Activated B cell treated with CpG ODN at 0.5 μM for 24 hours (primary cell): ENCODE data around the gene CASTOR1. TPM values are rescaled to one million over a fixed set of nuclear protein-coding genes. Genes with fewer than 3 reads are reported as not detected.

Experiments
- ATAC-seq: fragments of 200-7000 bp; cut with Tn5 transposase; one replicate; pipeline ENCODE4 v1.10.0; 2021; ENCODE audit warnings: low read depth, mild to moderate bottlenecking, moderate library complexity
- CTCF ChIA-PET: fragments of 350-600 bp; sonication (Branson Sonifier 250); formaldehyde crosslinking; loops from one replicate; lab custom pipeline; 2021; ENCODE audit warnings: antibody characterized with exemption; lab: Charles Lee
- POLR2A ChIA-PET: fragments of 350-600 bp; sonication (Branson Sonifier 250); formaldehyde crosslinking; loops from one replicate; lab custom pipeline; 2021; ENCODE audit warnings: antibody characterized with exemption; lab: Charles Lee
- DNase-seq: peaks from one replicate; pipeline ENCODE4 v3.0.0; 2022
- H3K27ac Mint-ChIP-seq: one replicate; pipeline ENCODE4 v1.8.0; 2020; ENCODE audit warnings: mixed read lengths
- H3K27me3 Mint-ChIP-seq: one replicate; pipeline ENCODE4 v1.8.0; 2021; ENCODE audit warnings: mixed read lengths
- H3K36me3 Mint-ChIP-seq: one replicate; pipeline ENCODE4 v1.8.0; 2021; ENCODE audit warnings: low read depth, mixed read lengths
- H3K4me1 Mint-ChIP-seq: one replicate; pipeline ENCODE4 v1.8.0; 2021; ENCODE audit warnings: mixed read lengths
- H3K4me3 Mint-ChIP-seq: one replicate; pipeline ENCODE4 v1.8.0; 2020; ENCODE audit warnings: mild to moderate bottlenecking, mixed read lengths
- H3K9me3 Mint-ChIP-seq: one replicate; pipeline ENCODE4 v1.8.0; 2020; ENCODE audit warnings: mixed read lengths
- CTCF ChIP-seq: fragments of 200-600 bp; IDR thresholded peaks from one replicate; pipeline ENCODE4 v1.8.0; 2022; ENCODE audit warnings: antibody characterized with exemption, mild to moderate bottlenecking
- intact Hi-C: fragments of 100-400 bp; cut with micrococcal nuclease; formaldehyde crosslinking; loops from one replicate; pipeline ENCODE4 v1.15.1; 2024
- total RNA-seq: library from RNA; stranded (reverse); gene quantifications from 2 replicates; pipeline ENCODE4 v1.2.3, GENCODE V29; 2022

Gene CASTOR1
- total RNA-seq, 1 donor from 2014 or later, result 2.4 TPM

DNA sequence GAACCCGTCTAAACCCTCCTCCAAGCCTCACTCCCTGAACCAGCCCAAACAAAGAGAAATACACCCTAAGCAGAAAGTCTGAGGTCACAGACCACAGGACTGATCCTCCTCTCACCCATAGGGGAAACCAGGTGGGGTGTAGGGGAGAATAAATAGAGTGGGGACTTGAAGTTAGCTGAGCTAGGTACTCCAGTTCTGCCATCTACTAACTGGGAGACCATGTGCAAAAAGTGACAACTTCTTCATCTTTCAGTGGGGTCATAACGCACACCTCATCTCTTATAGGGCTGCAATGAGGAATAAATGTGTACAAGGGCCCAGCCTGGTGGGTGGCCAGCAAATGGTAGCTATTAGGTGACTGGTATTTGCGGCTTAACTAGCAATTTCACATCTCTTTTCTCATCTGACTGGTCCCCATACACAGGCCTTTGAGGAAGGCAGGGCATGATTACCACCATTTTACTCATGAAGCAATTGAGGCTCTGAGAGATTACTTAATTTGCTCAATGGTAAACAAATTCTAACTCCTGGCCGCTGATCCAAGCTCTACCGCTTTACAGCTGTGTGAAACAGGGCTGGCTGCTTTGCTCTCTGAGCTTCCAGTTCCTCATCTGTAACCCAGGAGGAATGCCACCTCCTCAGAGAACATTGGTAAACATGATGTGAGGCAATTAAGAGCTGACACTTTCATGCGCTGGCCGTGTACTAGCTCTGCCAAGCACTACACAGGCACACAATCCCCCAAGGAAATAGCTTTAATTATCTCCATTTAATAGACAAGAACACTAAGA, 20.8 kb upstream of the CASTOR1 start:
- peak; percentile 16 for ATAC-seq

GRCh38 chr22:30308518-30309230, 19.4 kb upstream of the CASTOR1 start:
- ChIA-PET CTCF (interaction anchor here (1.5 kb wide), 1 partner anchor 20 kb away, joined by 8 read pairs; the partner anchor contains the start of gene CASTOR1), POLR2A (interaction anchor here (1.1 to 10.9 kb wide), 4 partner anchors 18 to 115 kb away, joined by 10 to 131 read pairs (median 19); partner anchors contain the start of genes CASTOR1, CCDC157, SF3A1 and TBC1D10A)
- DNase-seq (no peak), ATAC-seq (peak; percentile 35)
- Mint-ChIP-seq H3K27me3 (no peaks in the 10 kb centered on the region), H3K36me3 (peaks cover 3% of the 10 kb centered on the region), H3K4me3 (peak overlapping the region; percentile 33), H3K4me1 (peaks cover 98% of the 10 kb centered on the region), H3K27ac (peak overlapping the region; percentile 81), H3K9me3 (no peaks in the 10 kb centered on the region)
- intact Hi-C loops, result no loop called here
- no peak for TF ChIP-seq CTCF

More for the DNA sequence above, 20.8 kb upstream of the CASTOR1 start:
- intact Hi-C loops, result loop anchor here (1.0 kb wide), 2 partner anchors 16 to 21 kb away; partner anchors contain the start of genes CASTOR1 and TBC1D10A
- H3K4me1 Mint-ChIP-seq, result peaks cover 98% of the 10 kb centered on the region
- no peaks in the 10 kb centered on the region for H3K9me3 Mint-ChIP-seq
- H3K4me3 Mint-ChIP-seq, result peak overlapping the region; percentile 56
- no peak for DNase-seq
- peaks cover 3% of the 10 kb centered on the region for H3K36me3 Mint-ChIP-seq
- no peaks in the 10 kb centered on the region for H3K27me3 Mint-ChIP-seq
- ChIA-PET POLR2A (interaction anchor here (0.6 to 10.9 kb wide), 7 partner anchors 13 to 179 kb away, joined by 3 to 131 read pairs (median 11); partner anchors contain the start of genes CASTOR1, CCDC157, SF3A1 and TBC1D10A), CTCF (interaction anchor here (0.7 to 1.6 kb wide), 5 partner anchors 15 to 81 kb away, joined by 3 to 18 read pairs (median 4); partner anchors contain the start of genes CASTOR1, RNF215 and TBC1D10A)
- peak overlapping the region; percentile 81 for H3K27ac Mint-ChIP-seq
- TF ChIP-seq CTCF, result no peak

- Mint-ChIP-seq H3K4me1 (peaks cover 100% of the 10 kb centered on the region), H3K4me3 (peak overlapping the region; percentile 33), H3K36me3 (peaks cover 3% of the 10 kb centered on the region), H3K9me3 (no peaks in the 10 kb centered on the region), H3K27ac (peak overlapping the region; percentile 81), H3K27me3 (no peaks in the 10 kb centered on the region)
- DNase-seq (no peak), ATAC-seq (no peak)
- intact Hi-C loops, result no loop called here
- CTCF ChIA-PET, result interaction anchor here (1.5 kb wide), 1 partner anchor 20 kb away, joined by 8 read pairs; the partner anchor contains the start of gene CASTOR1
- TF ChIP-seq CTCF, result no peak
- POLR2A ChIA-PET, result interaction anchor here (1.1 to 10.9 kb wide), 4 partner anchors 17 to 48 kb away, joined by 12 to 131 read pairs (median 47); partner anchors contain the start of genes CASTOR1, CCDC157, SF3A1 and TBC1D10A
Observed at GRCh38 chr22:30308093-30308492, 18.8 kb upstream of the CASTOR1 start.

GRCh38 chr22:30307041-30307574, 17.8 kb upstream of the CASTOR1 start:
- intact Hi-C loops, result no loop called here
- H3K9me3 Mint-ChIP-seq, result no peaks in the 10 kb centered on the region
- POLR2A ChIA-PET, result interaction anchor here (1.2 to 10.9 kb wide), 4 partner anchors 16 to 84 kb away, joined by 3 to 131 read pairs (median 58); partner anchors contain the start of genes CASTOR1, CCDC157, SF3A1 and TBC1D10A
- H3K4me1 Mint-ChIP-seq, result peaks cover 100% of the 10 kb centered on the region
- DNase-seq, result no peak
- ATAC-seq, result no peak
- H3K27ac Mint-ChIP-seq, result peak overlapping the region; percentile 81
- CTCF ChIA-PET, result interaction anchor here (1.2 to 8.1 kb wide), 2 partner anchors 19 to 80 kb away, joined by 3 to 83 read pairs; partner anchors contain the start of genes CASTOR1 and RNF215
- peaks cover 2% of the 10 kb centered on the region for H3K36me3 Mint-ChIP-seq
- no peak for TF ChIP-seq CTCF
- H3K4me3 Mint-ChIP-seq, result peak overlapping the region; percentile 21
- no peaks in the 10 kb centered on the region for H3K27me3 Mint-ChIP-seq
